ENCODE results near the gene NEBL.

The NEBL gene

DNA sequence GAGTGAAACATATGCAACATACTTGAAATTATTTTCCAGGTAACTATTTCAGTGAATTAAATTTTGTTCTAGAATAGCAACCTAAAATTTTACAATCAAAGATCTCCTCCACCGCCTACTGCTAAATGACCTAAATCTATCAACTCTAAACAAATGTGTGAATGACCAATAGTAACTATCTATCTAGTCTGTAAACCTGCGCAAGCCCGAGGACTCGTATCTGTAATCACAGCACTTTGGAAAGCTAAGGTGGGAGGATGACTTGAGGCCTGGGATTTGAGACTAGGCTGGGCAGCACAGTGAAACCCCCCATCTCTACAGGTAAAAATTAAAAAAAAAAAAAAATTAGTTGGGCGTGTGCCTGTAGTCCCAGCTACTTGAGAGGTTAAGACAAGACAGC lies 83.0 kb downstream of the NEBL start:
- no peak for DNase-seq (ENCODE audit: insufficient read length, low spot score)
- FAIRE-seq: no peak
- TF ChIP-seq POU2F2 (IDR thresholded peaks at IDR 0.05; ENCODE audit: low read depth, low read length) (no peak), SPI1 (IDR thresholded peaks at IDR 0.05; ENCODE audit: low read depth, low read length) (no peak), TAF1 (IDR thresholded peaks at IDR 0.05; ENCODE audit: low read depth, low read length) (no peak), POLR2A (IDR thresholded peaks at IDR 0.05; ENCODE audit: low read depth, low read length) (no peak), PAX5 (IDR thresholded peaks at IDR 0.05; ENCODE audit: insufficient read depth, low read length, severe bottlenecking) (no peak), POLR2AphosphoS5 (IDR thresholded peaks at IDR 0.05; ENCODE audit: low read depth, low read length) (no peak)

DNA sequence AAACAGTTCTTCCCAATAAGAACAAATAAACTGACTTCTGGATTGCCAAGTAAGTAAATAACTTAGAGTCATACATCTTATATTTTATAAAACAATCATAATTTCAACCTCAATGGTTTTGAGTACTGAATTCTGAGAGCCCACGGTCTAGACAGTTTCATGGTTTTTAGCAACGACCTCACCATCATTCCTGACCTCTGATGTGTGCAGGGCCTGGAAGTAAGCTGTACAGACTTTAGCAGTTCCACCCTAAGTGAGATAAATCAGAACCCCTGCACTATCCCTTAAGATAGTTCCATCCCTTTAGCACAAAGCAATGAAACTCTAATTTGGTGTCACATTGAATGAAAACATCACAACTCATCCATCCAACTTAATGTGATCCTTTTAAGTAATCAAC lies 86.0 kb downstream of the NEBL start:
- DNase-seq (ENCODE audit: insufficient read length, low spot score) (no peak), FAIRE-seq (no peak)

DNA sequence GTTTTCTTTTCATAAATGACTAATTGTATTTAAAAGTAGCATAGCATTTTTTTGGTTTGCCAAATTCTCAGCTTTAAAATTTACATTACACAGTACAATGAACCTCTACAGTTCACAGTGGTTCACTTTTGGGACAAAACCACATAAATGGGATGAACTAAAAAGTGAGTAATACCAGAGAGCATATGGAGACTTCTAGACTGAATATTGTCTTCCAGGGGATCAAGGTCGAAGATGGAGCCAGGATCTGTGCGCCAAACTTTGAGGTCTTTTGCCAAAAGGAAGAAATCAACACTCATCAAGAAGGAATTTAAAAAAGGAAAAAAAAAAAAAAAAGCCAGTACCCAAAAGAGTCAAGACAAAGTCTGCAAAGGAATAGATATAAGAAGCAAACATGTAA lies 87.5 kb downstream of the NEBL start:
- FAIRE-seq (no peak), DNase-seq (ENCODE audit: insufficient read length, low spot score) (no peak)
- TF ChIP-seq POU2F2 (IDR thresholded peaks at IDR 0.05; ENCODE audit: low read depth, low read length) (no peak), POLR2AphosphoS5 (IDR thresholded peaks at IDR 0.05; ENCODE audit: low read depth, low read length) (no peak), TAF1 (IDR thresholded peaks at IDR 0.05; ENCODE audit: low read depth, low read length) (no peak), POLR2A (IDR thresholded peaks at IDR 0.05; ENCODE audit: low read depth, low read length) (no peak), SPI1 (IDR thresholded peaks at IDR 0.05; ENCODE audit: low read depth, low read length) (no peak), PAX5 (IDR thresholded peaks at IDR 0.05; ENCODE audit: insufficient read depth, low read length, severe bottlenecking) (no peak)

More for the DNA sequence above, 86.0 kb downstream of the NEBL start:
- no peak for TF ChIP-seq POLR2A (IDR thresholded peaks at IDR 0.05; ENCODE audit: low read depth, low read length)

DNA sequence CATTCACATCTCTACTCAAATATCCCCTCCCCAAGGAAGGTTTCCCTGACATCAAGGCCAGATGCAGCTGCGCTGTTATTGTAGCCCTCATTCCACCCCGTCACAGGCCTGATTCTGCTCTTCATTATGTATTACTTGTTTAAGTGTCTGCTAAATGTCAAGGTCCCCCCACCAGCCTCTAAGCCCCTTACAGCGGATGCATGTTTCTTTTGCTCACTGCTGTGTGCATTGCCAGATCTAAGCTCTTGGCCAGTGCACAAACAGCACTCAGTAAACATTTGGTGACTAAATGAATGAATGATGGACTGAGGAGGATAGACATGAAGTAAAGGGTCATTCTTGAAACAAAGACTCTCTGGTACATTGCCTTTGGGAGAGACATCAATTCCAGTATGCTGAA lies 90.6 kb downstream of the NEBL start:
- DNase-seq (ENCODE audit: insufficient read length, low spot score): no peak
- no peak for FAIRE-seq
- TF ChIP-seq TAF1 (IDR thresholded peaks at IDR 0.05; ENCODE audit: low read depth, low read length) (no peak), PAX5 (IDR thresholded peaks at IDR 0.05; ENCODE audit: insufficient read depth, low read length, severe bottlenecking) (no peak), POLR2AphosphoS5 (IDR thresholded peaks at IDR 0.05; ENCODE audit: low read depth, low read length) (no peak), POLR2A (IDR thresholded peaks at IDR 0.05; ENCODE audit: low read depth, low read length) (no peak), SPI1 (IDR thresholded peaks at IDR 0.05; ENCODE audit: low read depth, low read length) (no peak), POU2F2 (IDR thresholded peaks at IDR 0.05; ENCODE audit: low read depth, low read length) (no peak)

DNA sequence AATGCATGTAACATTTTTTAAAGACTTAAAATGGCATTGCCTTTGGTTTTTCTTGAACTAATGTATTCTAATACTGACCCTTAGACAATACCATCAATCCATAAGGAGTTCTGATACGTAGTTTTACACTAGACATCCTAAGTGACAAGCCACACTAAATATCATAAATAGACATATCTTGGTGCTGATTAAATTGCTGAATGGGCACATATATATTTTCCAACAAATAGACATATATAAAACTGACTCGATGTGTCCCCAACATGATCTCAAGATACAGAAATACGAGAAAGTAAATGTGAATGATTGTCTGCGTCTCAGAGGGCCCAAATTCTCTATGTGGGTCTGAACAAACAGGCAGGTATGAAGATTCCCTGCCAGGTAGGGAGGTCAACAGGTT lies 99.8 kb downstream of the NEBL start:
- no peak for TF ChIP-seq POU2F2 (IDR thresholded peaks at IDR 0.05; ENCODE audit: low read depth, low read length)
- no peak for TF ChIP-seq POLR2AphosphoS5 (IDR thresholded peaks at IDR 0.05; ENCODE audit: low read depth, low read length)
- TF ChIP-seq POLR2A (IDR thresholded peaks at IDR 0.05; ENCODE audit: low read depth, low read length): no peak
- no peak for TF ChIP-seq SPI1 (IDR thresholded peaks at IDR 0.05; ENCODE audit: low read depth, low read length)
- TF ChIP-seq TAF1 (IDR thresholded peaks at IDR 0.05; ENCODE audit: low read depth, low read length): no peak
- FAIRE-seq (no peak), DNase-seq (ENCODE audit: insufficient read length, low spot score) (no peak)

DNA sequence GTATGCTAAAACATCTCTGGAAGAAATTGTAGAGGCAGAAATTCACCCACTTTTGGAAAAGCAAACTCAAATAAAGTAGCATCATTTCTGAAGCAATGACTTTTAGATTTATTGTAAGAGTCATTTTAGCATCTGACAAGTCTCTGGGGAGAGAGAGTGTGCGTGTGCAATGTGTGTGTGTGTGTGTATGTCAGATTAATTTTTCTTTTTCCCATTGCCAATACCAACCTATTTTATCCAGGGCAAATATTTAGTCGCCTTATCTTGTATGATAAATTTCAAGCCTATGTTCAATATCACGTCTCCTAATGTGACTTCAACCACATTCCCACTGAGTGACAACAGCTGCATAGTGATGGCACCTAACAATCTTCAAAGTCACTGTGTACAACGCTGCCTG lies 101.7 kb downstream of the NEBL start:
- no peak for DNase-seq (ENCODE audit: insufficient read length, low spot score)
- TF ChIP-seq POLR2A (IDR thresholded peaks at IDR 0.05; ENCODE audit: low read depth, low read length): no peak
- no peak for TF ChIP-seq SPI1 (IDR thresholded peaks at IDR 0.05; ENCODE audit: low read depth, low read length)
- no peak for TF ChIP-seq POLR2AphosphoS5 (IDR thresholded peaks at IDR 0.05; ENCODE audit: low read depth, low read length)
- TF ChIP-seq TAF1 (IDR thresholded peaks at IDR 0.05; ENCODE audit: low read depth, low read length): no peak
- no peak for TF ChIP-seq PAX5 (IDR thresholded peaks at IDR 0.05; ENCODE audit: insufficient read depth, low read length, severe bottlenecking)
- TF ChIP-seq POU2F2 (IDR thresholded peaks at IDR 0.05; ENCODE audit: low read depth, low read length): no peak
- FAIRE-seq: no peak

DNA sequence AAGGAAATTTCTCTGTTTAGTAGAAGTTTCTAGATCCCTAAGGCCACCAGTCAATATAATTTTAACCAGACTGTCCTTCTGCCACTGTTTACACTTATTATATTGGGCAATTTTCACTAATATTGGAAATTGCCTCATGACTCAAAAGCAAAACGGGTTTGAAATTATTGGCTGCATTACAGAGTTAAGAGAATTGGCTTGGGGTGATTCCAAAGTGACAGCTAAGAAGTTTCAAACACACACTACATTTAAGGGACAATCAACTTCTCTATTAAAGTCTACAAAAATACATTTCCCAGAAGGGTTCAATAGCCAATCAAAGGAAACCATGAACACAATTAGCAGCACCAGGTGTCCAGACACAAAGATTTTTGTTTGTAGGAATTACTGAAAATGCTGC lies 111.9 kb downstream of the NEBL start:
- FAIRE-seq (no peak), DNase-seq (ENCODE audit: insufficient read length, low spot score) (no peak)
- TF ChIP-seq POLR2A (IDR thresholded peaks at IDR 0.05; ENCODE audit: low read depth, low read length): no peak
- no peak for TF ChIP-seq POU2F2 (IDR thresholded peaks at IDR 0.05; ENCODE audit: low read depth, low read length)
- TF ChIP-seq SPI1 (IDR thresholded peaks at IDR 0.05; ENCODE audit: low read depth, low read length): no peak
- TF ChIP-seq POLR2AphosphoS5 (IDR thresholded peaks at IDR 0.05; ENCODE audit: low read depth, low read length): no peak
- TF ChIP-seq TAF1 (IDR thresholded peaks at IDR 0.05; ENCODE audit: low read depth, low read length): no peak

DNA sequence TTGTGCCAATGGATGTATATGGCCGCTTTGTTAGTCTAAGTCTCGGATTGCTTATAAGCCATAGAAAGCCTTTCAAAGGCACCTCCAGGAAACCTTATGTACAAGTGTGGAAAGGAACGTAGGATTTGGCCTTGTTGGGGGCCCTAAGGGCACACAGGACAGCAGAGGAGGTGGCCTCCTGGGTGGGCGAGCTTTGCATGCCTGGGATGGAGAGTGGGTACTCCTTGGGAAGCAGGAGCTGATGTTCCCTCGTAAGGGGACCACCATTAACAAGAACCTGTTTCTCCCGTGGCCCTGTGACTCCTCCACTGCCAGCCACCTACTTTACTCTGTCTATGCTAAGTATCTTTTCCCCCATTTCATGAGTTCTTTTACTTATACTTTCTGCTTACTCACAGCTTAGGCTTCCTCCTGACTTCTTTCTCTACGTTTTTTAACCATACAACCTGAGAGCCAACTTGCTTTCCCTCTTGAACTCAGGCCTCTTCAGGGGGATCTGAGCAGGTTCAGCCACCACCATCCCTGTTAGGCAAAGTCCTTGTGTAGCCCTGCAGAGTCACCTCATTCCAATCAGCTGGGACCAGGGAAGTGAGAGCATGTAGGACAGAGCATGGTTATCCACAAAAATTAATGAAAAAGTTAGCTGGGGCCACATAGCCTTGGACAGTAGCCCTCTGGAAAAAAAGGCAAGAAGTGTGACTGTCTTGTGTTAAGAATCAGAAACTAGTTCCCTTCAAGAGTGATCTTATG lies 118.9 kb downstream of the NEBL start:
- DNase-seq (ENCODE audit: insufficient read length, low spot score) (no peak), FAIRE-seq (no peak)
- TF ChIP-seq PAX5 (IDR thresholded peaks at IDR 0.05; ENCODE audit: insufficient read depth, low read length, severe bottlenecking) (no peak), POLR2A (IDR thresholded peaks at IDR 0.05; ENCODE audit: low read depth, low read length) (no peak), POLR2AphosphoS5 (IDR thresholded peaks at IDR 0.05; ENCODE audit: low read depth, low read length) (no peak), SPI1 (IDR thresholded peaks at IDR 0.05; ENCODE audit: low read depth, low read length) (no peak), POU2F2 (IDR thresholded peaks at IDR 0.05; ENCODE audit: low read depth, low read length) (no peak), TAF1 (IDR thresholded peaks at IDR 0.05; ENCODE audit: low read depth, low read length) (no peak)

DNA sequence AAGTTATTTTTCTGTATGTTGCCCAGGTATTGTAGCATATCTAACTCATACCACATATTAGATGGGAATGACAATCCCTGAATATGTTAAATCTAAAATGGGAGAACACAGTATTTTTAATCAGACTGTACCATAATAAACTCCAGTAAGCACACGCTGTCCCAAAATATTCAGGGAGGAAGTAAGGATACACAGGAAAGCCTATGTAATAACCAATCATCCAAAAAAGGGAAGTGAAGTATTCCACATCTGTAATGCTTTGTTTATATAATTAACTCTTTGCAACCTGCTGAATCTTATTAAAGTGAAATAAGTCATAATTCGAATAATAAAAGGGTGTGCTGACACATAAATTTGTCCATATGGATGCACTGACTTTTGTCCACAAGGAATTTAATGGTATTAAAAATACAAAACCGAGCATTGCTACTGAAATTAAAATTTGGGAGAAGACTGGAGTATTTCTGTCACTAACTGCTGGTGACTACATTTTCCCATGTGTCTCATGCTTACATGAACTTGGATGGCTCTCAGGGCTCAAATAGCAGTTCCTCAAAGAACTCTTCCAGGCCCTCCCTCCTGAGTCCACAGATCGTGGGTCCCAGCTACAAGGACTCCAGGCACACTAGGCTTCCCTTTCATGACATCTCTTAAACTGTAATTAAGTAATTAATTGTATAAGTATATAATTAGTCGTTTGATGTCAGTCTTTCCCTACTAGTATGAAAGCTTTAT lies 120.6 kb downstream of the NEBL start:
- TF ChIP-seq POLR2AphosphoS5 (IDR thresholded peaks at IDR 0.05; ENCODE audit: low read depth, low read length): no peak
- no peak for TF ChIP-seq POLR2A (IDR thresholded peaks at IDR 0.05; ENCODE audit: low read depth, low read length)
- no peak for TF ChIP-seq POU2F2 (IDR thresholded peaks at IDR 0.05; ENCODE audit: low read depth, low read length)
- TF ChIP-seq PAX5 (IDR thresholded peaks at IDR 0.05; ENCODE audit: insufficient read depth, low read length, severe bottlenecking): no peak
- TF ChIP-seq TAF1 (IDR thresholded peaks at IDR 0.05; ENCODE audit: low read depth, low read length): no peak
- TF ChIP-seq SPI1 (IDR thresholded peaks at IDR 0.05; ENCODE audit: low read depth, low read length): no peak
- FAIRE-seq (no peak), DNase-seq (ENCODE audit: insufficient read length, low spot score) (no peak)
